Cortex of kidney (tissue), 1 donor: ENCODE measurements around the gene EARS2.
A peak's percentile ranks its signal among the peaks of the same experiment; 100 is the strongest.
"Not testable (repeated sequence)": the region's sequence is repeated elsewhere in the genome, so short reads cannot be mapped to it uniquely, and the experiment has no call there.

Source experiments
- DNase-seq: peaks from one replicate; lab custom pipeline; 2025; lab: John Stamatoyannopoulos, UW

The EARS2 gene

GRCh38 chr16:23527961-23528643, 29.0 kb downstream of the EARS2 start:
- DNase-seq = no peak

- no peak for DNase-seq
Observed at GRCh38 chr16:23524886-23525285, 32.3 kb downstream of the EARS2 start.

GRCh38 chr16:23523876-23524385, 33.2 kb downstream of the EARS2 start:
- no peak for DNase-seq

DNA sequence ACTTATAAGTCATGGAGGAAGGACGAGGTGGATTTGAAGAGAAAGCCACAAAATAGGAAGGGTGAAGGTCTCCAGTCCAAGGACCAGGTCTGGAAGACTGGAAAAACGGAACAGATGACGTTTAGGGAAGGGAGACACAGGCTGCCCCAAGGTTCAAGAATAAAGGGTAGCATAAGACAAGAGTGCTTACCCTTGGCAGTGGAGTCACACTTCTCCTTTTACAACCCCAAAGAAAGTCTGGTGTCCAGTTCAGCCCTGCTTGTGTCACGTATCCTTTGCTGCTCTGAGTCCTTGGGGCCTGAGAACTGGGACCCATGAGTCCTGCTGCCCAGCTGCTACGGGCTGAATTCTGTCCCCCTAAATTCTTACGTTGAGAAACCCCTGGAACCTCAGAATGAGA, 33.8 kb downstream of the EARS2 start:
- DNase-seq = no peak

DNA sequence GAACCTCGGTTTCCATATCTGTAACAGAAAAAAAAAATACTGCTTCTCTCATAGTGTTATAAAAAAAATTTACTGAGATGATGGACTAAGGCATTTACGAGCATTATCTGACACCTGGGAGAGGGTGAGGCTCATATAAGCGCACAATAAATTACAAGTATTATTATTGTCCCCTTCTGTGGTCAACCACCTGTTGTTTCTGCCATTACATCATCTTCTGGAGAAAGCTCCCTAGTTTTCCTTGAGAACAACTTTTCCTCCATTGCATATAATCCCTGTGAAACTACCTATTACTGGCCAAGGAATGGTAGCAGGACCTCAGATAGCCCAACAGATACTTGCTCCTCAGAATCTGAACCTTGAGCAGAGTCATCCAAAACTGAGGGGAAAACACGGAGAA, 35.2 kb downstream of the EARS2 start:
- no peak for DNase-seq

GRCh38 chr16:23521037-23521743, 36.0 kb downstream of the EARS2 start:
- no peak for DNase-seq

DNA sequence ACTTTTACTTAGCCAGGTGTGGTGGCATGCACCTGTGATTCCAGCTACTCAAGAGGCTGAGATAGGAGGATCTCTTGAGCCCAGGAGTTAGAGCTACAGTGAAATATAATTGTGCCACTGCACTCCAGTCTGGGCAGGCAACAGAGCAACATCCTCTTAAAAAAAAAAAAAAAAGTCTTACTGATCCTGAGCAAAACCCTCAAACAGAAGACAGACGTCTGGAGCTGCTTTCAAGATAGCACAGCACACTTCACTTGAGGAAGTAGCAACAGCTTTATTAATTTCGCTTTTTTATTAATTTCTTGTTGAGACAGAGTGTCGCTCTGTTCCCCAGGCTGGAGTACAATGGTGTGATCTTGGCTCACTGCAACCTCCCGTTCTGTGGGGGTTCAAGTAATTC, 36.6 kb downstream of the EARS2 start:
- no peak for DNase-seq

DNA sequence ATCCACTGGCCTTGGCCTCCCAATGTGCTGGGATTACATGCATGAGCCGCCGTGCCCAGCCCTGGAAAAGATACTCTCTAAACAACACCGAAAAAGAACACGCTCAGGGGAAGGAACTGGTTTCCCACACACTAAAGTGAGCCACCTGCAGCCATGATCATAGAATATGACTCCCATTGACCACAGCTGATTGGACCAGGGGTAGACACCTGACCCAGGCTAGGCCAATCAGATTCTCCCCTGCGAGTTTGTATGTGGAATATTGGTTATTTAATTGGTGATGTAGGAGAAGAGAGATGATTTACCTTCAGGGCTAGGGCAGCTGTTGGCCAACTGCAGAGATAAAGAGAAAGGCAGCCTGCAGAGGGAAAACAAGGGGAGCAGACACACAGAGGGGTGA, 37.9 kb downstream of the EARS2 start:
- no peak for DNase-seq

- DNase-seq = no peak
Observed at GRCh38 chr16:23518435-23518891, 38.7 kb downstream of the EARS2 start.

DNA sequence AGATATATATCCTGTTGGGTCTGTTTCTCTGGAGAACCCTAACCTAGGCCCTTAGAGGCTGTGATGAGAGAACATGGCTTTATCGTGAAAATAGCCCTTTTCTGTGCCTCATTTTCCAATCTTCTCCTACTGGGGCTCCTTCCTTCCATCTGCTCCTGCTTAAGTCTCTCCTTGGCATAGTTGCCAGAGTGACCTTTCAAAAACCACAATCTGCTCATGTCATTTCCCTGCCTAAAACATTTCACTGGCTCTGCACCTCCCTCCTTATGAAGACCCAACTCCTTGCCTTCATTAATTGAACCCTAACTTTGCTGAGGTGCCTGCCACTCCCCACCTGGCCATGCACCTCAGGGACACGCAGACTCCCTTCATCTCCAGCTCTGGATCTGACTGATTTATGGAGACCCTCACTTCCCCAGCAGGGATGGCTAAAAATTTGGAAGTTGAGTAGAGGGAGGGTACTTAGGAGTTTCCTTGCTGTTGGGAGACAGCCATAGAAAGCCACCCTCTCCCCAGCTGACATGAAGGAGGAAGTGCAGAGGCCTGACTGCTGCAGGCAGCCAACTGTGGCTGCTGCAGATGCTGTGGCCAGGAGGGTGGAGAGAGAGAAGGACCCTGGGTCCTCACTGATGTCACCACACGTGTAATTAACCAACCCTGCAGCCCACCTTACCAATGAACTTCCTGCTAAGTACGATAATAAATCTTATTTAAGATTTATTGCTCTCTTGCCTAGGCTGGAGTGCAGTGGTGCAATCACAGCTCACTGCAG, 40.6 kb downstream of the EARS2 start:
- DNase-seq = no peak

GRCh38 chr16:23515881-23516280, 41.3 kb downstream of the EARS2 start:
- DNase-seq = no peak

GRCh38 chr16:23514381-23515152, 42.6 kb downstream of the EARS2 start:
- no peak for DNase-seq

DNA sequence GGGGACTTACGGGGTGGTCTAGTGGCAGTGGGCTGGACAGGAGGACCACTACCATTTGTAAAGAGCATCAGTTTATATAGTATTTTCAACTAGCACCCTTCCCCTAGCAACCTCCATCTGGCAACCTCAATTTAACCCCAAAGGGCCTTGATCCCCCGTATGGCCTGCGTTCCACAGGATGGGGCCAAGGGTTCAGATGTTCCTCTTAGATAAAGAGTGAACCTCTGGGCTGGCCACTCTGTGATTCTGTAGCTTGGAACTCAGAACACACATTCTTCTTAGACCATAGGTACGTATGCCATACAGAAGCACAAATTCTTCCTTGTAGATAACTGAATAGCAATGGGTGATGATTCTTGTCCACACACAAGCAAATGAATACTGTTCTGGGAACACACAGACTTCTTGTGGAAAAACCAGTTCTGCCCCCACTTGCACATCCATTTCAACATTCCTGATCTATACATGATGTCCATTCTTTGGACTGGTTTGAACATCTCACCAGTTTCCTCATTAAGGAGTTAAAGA, 44.9 kb downstream of the EARS2 start:
- no peak for DNase-seq

DNA sequence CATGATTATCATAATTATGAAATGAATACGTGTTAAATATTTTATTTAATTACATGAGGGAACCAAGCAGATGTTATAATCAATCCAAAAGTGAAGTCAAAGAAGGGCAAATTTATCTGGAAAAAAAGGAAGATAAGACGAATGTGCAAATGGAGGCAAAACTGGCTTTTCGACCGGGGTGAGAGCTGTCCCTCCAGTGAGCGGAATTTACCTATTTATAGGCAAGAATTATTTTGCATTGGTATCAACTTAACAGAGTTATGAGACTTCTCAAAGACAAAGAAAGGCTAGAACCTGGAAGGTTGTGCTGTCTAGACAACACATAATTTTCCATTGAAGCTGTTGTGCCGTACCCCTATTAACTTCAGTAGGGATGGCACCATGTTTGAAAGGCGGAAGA, 45.4 kb downstream of the EARS2 start:
- no peak for DNase-seq

DNA sequence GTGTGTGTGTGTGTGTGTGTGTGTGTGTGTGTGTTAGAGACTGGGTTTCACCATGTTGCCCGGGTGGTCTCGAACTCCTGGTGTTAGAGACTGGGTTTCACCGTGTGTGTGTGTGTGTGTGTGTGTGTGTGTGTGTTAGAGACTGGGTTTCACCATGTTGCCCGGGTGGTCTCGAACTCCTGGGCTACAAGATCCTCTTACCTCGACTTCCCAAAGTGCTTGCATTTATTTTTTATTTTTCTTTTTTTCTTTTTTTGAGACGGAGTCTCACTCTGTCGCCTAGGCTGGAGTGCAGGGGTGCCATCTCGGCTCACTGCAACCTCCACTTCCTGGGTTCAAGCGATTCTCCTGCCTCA, 46.3 kb downstream of the EARS2 start:
- not testable (repeated sequence) for DNase-seq

DNA sequence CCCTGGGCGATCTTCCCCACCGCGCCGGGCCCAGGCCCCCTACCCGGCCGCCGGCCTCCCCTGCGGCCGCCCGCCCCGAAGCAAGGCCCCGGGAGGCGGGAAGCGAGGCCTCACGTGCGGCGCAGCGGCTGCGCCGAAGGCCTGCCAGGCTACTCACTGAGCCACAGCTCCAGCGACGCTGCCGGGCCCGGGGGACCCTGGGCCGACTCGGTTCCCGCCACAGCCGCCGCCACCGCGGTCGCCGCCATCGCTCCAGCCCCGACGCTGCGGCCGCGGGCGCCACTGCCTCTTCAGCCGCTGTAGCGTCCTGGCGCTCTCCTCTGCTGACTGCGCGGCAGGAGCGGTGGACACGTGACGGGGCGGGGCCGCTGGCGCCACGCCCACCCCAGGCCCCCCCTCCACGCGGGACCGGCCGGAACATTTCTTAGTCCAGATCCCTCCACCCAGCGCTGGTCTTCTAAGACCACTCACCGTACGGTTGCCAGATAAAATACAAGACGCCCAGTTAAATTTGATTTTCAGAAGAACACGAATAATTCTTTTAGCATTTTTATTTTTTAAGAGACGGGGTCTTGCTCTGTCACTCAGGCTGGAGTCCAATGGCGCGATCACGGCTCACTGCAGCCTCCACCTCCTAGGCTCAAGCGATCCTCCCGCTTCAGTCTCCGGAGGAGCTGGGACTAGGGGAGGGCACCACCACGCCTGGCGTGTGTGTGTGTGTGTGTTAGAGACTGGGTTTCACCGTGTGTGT, 46.8 kb downstream of the EARS2 start, which contains the start of gene GGA2:
Gene GGA2, minus strand, starts transcription at position 331 of the 751 bp plus-strand sequence. Its CDS starts 83 bp downstream, at position 248.
- DNase-seq = peak; percentile 19

DNA sequence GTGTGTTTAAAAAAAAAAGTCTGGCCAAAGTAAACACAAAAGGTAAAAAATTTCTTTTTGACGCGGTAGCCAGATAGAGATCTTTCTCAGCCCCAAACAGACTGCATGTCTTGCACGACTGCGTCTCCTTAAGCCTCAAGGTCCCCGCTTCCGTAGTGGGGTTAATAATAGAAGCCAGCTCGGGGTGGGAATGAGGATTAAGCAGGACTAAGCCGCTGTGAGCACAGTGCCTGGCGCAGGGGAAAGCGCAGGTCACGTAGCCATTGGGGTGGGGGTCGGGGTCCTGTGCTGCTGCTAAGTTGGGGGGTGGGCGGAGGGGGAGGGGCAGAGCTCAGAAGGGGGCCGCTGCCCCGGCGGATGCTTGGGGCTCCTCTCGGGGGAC, 47.4 kb downstream of the EARS2 start:
- DNase-seq = no peak

DNA sequence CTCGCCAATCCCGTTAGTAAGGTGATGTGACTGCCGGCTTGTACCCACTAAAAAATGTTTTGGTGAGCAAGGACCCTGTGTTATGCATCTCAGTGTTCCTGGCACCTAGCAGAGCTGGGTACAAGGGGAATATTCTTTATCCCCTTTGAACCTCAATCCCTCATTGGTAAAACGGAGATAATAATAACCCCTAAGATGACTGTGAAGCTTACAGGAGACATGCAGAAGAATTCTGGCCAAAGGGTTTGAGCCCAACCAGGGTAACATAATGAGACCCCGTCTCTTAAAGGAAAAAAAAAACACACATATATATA, 47.8 kb downstream of the EARS2 start:
- no peak for DNase-seq

- no peak for DNase-seq
Observed at GRCh38 chr16:23508589-23509440, 48.3 kb downstream of the EARS2 start.

GRCh38 chr16:23506606-23506994, 50.5 kb downstream of the EARS2 start:
- DNase-seq = no peak
